K562 (cell line): ENCODE measurements around the gene SEL1L. TPM values are rescaled to one million over a fixed set of nuclear protein-coding genes. Genes with fewer than 3 reads are reported as not detected.

ENCODE experiments used
- ARID3A ChIP-seq: IDR thresholded peaks from 2 replicates; pipeline ENCODE4 v1.6.1; 2012; ENCODE audit warnings: low read depth, low read length, improper control_type of control experiment, borderline replicate concordance
- ATF7 ChIP-seq: fragments of 450-650 bp; IDR thresholded peaks from 2 replicates; pipeline ENCODE4 v1.7.1; 2014; ENCODE audit warnings: mild to moderate bottlenecking, moderate library complexity
- BDP1 ChIP-seq: IDR thresholded peaks from 3 replicates; pipeline ENCODE4 v1.6.1; 2011; ENCODE audit not compliant: insufficient read length, insufficient read depth
- CEBPZ ChIP-seq: fragments of 150-350 bp; IDR thresholded peaks from 2 replicates; pipeline ENCODE4 v1.6.1; 2014; ENCODE audit warnings: low read depth, mild to moderate bottlenecking, low read length, borderline replicate concordance
- DPF2 ChIP-seq: fragments of 450-650 bp; IDR thresholded peaks from 2 replicates; pipeline ENCODE4 v1.6.1; 2016
- ESRRB ChIP-seq: fragments of 250-450 bp; sonication (Bioruptor Pico); IDR thresholded peaks from 2 replicates; pipeline ENCODE4 v1.5.0; 2020; ENCODE audit warnings: mild to moderate bottlenecking, moderate library complexity, borderline replicate concordance
- FOSL1 ChIP-seq: fragments of 200-800 bp; sonication (Bioruptor generic); conservative IDR thresholded peaks from 2 replicates; pipeline ENCODE4 v1.6.1; 2016; ENCODE audit warnings: missing genetic modification characterization, missing compliant biosample characterization
- FUS ChIP-seq: fragments of 200-400 bp; formaldehyde crosslinking; optimal IDR thresholded peaks from 2 replicates; pipeline ENCODE3; 2017; ENCODE audit warnings: low read depth, low read length
- GATA2 ChIP-seq: sonication (generic); formaldehyde crosslinking; IDR thresholded peaks from 2 replicates; pipeline ENCODE4 v1.4.0; 2020; ENCODE audit warnings: mild to moderate bottlenecking, missing genetic modification reagents
- HDAC6 ChIP-seq: IDR thresholded peaks from 2 replicates; pipeline ENCODE4 v1.6.1; 2012; ENCODE audit warnings: low read depth, mild to moderate bottlenecking, control low read depth, inconsistent platforms, low read length, moderate library complexity
- KDM4B ChIP-seq, 2 experiments: fragments of 450-650 bp in 1 of 2; sonication (generic) in 1 of 2; IDR thresholded peaks; 2 replicates each; pipeline ENCODE4 v1.6.1; 2016 to 2017; ENCODE audit warnings: borderline replicate concordance in 2 of 2, antibody characterized with exemption in 1 of 2, low read depth in 1 of 2, mild to moderate bottlenecking in 1 of 2
- MEF2D ChIP-seq: conservative IDR thresholded peaks from 2 replicates; pipeline ENCODE4 v1.6.1; 2016; ENCODE audit warnings: low read depth, missing genetic modification characterization, missing compliant biosample characterization
- NELFE ChIP-seq: IDR thresholded peaks from 2 replicates; pipeline ENCODE4 v1.6.1; 2011; ENCODE audit warnings: mild to moderate bottlenecking; ENCODE audit not compliant: insufficient read depth, insufficient read length
- RBM34 ChIP-seq: fragments of 200-400 bp; formaldehyde crosslinking; IDR thresholded peaks from 2 replicates; pipeline ENCODE4 v1.6.1; 2018; ENCODE audit warnings: low read length, borderline replicate concordance; ENCODE audit not compliant: insufficient read depth
- SOX6 ChIP-seq: fragments of 450-650 bp; IDR thresholded peaks from 2 replicates; pipeline ENCODE4 v1.6.1; 2014; ENCODE audit warnings: mild to moderate bottlenecking
- SRF ChIP-seq, 2 experiments: fragments of 250-450, 450-650 bp in 1 of 2; sonication (Bioruptor Pico) in 1 of 2; sonication (generic) in 1 of 2; formaldehyde crosslinking; IDR thresholded peaks; 2 replicates each; pipeline versions ENCODE4 v1.5.0 to v1.5.1; 2020 to 2022; ENCODE audit warnings: mild to moderate bottlenecking in 1 of 2, missing genetic modification reagents in 1 of 2
- XRCC4 ChIP-seq: IDR thresholded peaks from one replicate; pipeline ENCODE4 v1.6.1; 2011; ENCODE audit not compliant: insufficient read depth, insufficient read length; ENCODE audit errors: extremely low read depth
- ZNF232 ChIP-seq: sonication (generic); formaldehyde crosslinking; IDR thresholded peaks from 2 replicates; pipeline ENCODE4 v1.8.0; 2022; ENCODE audit warnings: mild to moderate bottlenecking, missing genetic modification reagents
- ZNF511 ChIP-seq: sonication (generic); formaldehyde crosslinking; IDR thresholded peaks from 2 replicates; pipeline ENCODE4 v1.8.0; 2022; ENCODE audit warnings: mild to moderate bottlenecking, missing genetic modification reagents
- polyA plus RNA-seq, 8 experiments: library from polyadenylated mRNA; depleted of rRNA in 4 of 8; stranded (reverse) in 5 of 8; unstranded in 3 of 8; fragments of >200 nt; fragmentation: Nextera tagmentation in 2 of 8; fragmentation: Illumina TruSeq in 1 of 8; extraction: Ambion mirVana in 2 of 8; extraction: Trizol in 1 of 8; gene quantifications; 2 replicates each; pipeline versions ENCODE4 v1.2.1 to v1.2.3, GENCODE V29; 2011 to 2014; ENCODE audit warnings: inconsistent platforms in 1 of 8, missing spikeins in 1 of 8
- total RNA-seq, 7 experiments: library from RNA; depleted of rRNA in 6 of 7; stranded (reverse); fragments of >200 nt in 6 of 7; fragmentation: Illumina TruSeq in 2 of 7; extraction: Trizol in 2 of 7; gene quantifications; 2 replicates each; pipeline versions ENCODE4 v1.2.1 to v1.2.3, GENCODE V29; 2011 to 2021; ENCODE audit warnings: low replicate concordance in 1 of 7

The SEL1L gene
- total and polyA plus RNA-seq, 9 of the 15 experiments (the other 6 are each of a cell fraction or from before 2014, with no cell fraction given), result 7.7 to 21.1 (median 13.6) TPM

- no peak for TF ChIP-seq RBM34
- no peak for TF ChIP-seq NELFE
- TF ChIP-seq CEBPZ, result no peak
- TF ChIP-seq GATA2 (CRISPR knock-in tag), result peak; percentile 48; the same call in 1 of the 2 replicates
- no peak for TF ChIP-seq ESRRB (CRISPR knock-in tag)
- peak; percentile 67 for TF ChIP-seq ATF7
- no peak for TF ChIP-seq MEF2D (tag)
- TF ChIP-seq KDM4B (IDR thresholded peaks at IDR 0.05; ENCODE audit: borderline replicate concordance in 2 of 2, low read depth in 1 of 2), result no peak
- TF ChIP-seq FUS, result no peak
- TF ChIP-seq XRCC4, result no peak
- no peak for TF ChIP-seq ZNF232
- TF ChIP-seq DPF2, result peak; percentile 33; the same call in 1 of the 2 replicates
- no peak for TF ChIP-seq HDAC6
- TF ChIP-seq ZNF511 (CRISPR knock-in tag), result no peak
- TF ChIP-seq SOX6, result no peak
- TF ChIP-seq BDP1, result no peak
- TF ChIP-seq SRF (CRISPR knock-in tag; IDR thresholded peaks at IDR 0.05), result no peak
- TF ChIP-seq ARID3A, result no peak
- TF ChIP-seq FOSL1, result 0 out of 2 replicates have a peak, but pooled peaks have one; percentile 14
These were observed 69.2 kb downstream of the SEL1L start (continued) for GRCh38 chr14:81464253-81465002.
